Naive B cell (primary cell): ENCODE measurements around the gene RNU1-4. TPM values are rescaled to one million over a fixed set of nuclear protein-coding genes. Genes with fewer than 3 reads are reported as not detected.
A peak's percentile ranks its signal among the peaks of the same experiment; 100 is the strongest.
"Not testable (repeated sequence)": the region's sequence is repeated elsewhere in the genome, so short reads cannot be mapped to it uniquely, and the experiment has no call there.

Experiments
- ATAC-seq, 2 donors: fragments of 150-1000 bp; cut with Tn5 transposase; 2 replicates each; pipeline ENCODE4 v1.10.0; 2021; ENCODE audit warnings: low read depth in 2 of 2, mild to moderate bottlenecking in 2 of 2, moderate library complexity in 2 of 2
- DNase-seq: peaks from one replicate; pipeline ENCODE4 v3.0.0; 2022
- H3K27ac Mint-ChIP-seq, 6 donors: one replicate each; pipeline ENCODE4 v1.8.0; 2020 to 2022; ENCODE audit warnings: mild to moderate bottlenecking in 6 of 6, mixed read lengths in 6 of 6, moderate library complexity in 5 of 6, inconsistent platforms in 2 of 6
- H3K27me3 Mint-ChIP-seq, 3 donors: one replicate each; pipeline ENCODE4 v1.8.0; 2021 to 2022; ENCODE audit warnings: mixed read lengths in 3 of 3, mild to moderate bottlenecking in 1 of 3
- H3K36me3 Mint-ChIP-seq, 2 donors: one replicate each; pipeline ENCODE4 v1.8.0; 2020 to 2022; ENCODE audit warnings: mixed read lengths in 2 of 2, inconsistent platforms in 1 of 2, mild to moderate bottlenecking in 1 of 2
- H3K4me1 Mint-ChIP-seq, 3 donors: one replicate each; pipeline ENCODE4 v1.8.0; 2020 to 2022; ENCODE audit warnings: mixed read lengths in 3 of 3, inconsistent platforms in 1 of 3, mild to moderate bottlenecking in 1 of 3, moderate library complexity in 1 of 3
- H3K4me3 Mint-ChIP-seq, 8 donors: one replicate each; pipeline ENCODE4 v1.8.0; 2020 to 2022; ENCODE audit warnings: mild to moderate bottlenecking in 8 of 8, mixed read lengths in 8 of 8, moderate library complexity in 8 of 8, inconsistent platforms in 2 of 8
- H3K9me3 Mint-ChIP-seq, 7 donors: one replicate each; pipeline ENCODE4 v1.8.0; 2020 to 2022; ENCODE audit warnings: mixed read lengths in 7 of 7, mild to moderate bottlenecking in 5 of 7, inconsistent platforms in 2 of 7, moderate library complexity in 1 of 7
- polyA plus RNA-seq, 6 donors: library from polyadenylated mRNA; unstranded; fragments of 300-500 nt; fragmentation: Illumina TruSeq; gene quantifications; one replicate each; pipeline ENCODE4 v1.2.3, GENCODE V29; 2021; ENCODE audit warnings: low read depth in 6 of 6

RNU1-4 gene
- polyA plus RNA-seq, 6 donors from 2014 or later = 27.4 to 56.9 (median 45.9) TPM; not detected in 2

DNA sequence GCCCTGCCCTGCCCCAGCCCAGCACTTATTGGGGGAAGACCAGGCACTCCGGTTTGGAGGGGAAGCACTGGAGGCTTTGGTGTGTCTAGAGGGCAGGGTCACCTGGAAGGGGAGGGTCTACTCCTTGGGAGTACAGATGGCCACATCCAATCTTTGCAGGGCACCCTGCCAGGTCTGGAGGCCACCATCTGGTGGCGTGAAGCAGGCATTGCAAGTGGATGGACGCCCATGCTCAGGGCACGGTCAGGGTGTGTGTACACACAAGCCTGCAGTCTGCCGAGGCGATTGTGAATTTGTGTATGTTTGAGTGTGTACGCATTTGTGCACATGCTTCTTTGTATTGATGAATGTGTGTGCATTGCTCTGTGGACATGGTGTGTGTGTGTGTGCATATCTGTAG, 37.2 kb upstream of the RNU1-4 start:
- ATAC-seq = peak in 1 of 2 donors; percentile 18
- H3K27ac Mint-ChIP-seq, H3K27me3 Mint-ChIP-seq, H3K4me1 Mint-ChIP-seq, H3K36me3 Mint-ChIP-seq, DNase-seq, H3K4me3 Mint-ChIP-seq, H3K9me3 Mint-ChIP-seq: not testable (repeated sequence)

DNA sequence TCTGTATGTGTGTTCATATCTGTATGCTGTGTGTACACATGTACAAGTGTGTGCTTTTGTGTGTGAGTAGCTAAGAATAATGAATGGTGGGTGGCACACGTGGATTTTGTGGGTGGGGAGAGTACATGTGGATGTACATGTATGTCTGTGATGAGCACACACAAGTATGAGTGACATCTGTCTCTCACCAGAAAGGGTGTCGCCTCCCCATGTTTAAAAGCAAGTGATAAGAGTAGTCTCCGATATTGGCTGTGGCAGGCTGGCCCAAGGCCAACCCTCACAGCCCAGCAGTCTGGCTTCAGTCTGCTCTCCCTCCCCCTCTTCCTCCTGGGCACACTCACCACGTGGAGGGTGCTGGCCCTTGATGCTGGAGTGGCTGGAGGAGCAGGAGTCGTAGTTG, 36.7 kb upstream of the RNU1-4 start:
- not testable (repeated sequence) for H3K36me3 Mint-ChIP-seq, ATAC-seq, H3K27ac Mint-ChIP-seq, H3K27me3 Mint-ChIP-seq, H3K4me1 Mint-ChIP-seq, H3K4me3 Mint-ChIP-seq, DNase-seq, H3K9me3 Mint-ChIP-seq

DNA sequence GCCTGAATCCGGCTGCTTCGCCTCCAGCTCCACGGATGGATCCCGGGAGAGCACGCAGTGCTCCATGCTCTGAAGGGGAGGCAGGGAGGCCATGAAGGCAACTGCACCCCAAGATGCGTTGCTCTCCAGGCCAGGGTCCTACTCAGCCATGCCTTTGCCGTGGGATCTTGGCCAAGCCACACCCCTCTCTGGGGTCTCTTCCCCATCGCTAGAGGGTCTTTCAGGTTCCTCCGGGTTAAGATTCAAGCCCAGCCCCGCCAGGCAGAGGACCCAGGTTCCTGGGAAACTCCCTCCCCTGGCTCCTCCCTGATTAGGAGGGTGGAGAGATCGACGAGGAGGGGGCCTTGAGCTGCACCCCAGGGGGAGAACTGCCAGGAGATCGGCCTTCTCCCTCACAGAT, 36.2 kb upstream of the RNU1-4 start:
- not testable (repeated sequence) for ATAC-seq, H3K4me1 Mint-ChIP-seq, H3K9me3 Mint-ChIP-seq, H3K4me3 Mint-ChIP-seq, H3K27me3 Mint-ChIP-seq, H3K36me3 Mint-ChIP-seq, H3K27ac Mint-ChIP-seq, DNase-seq

DNA sequence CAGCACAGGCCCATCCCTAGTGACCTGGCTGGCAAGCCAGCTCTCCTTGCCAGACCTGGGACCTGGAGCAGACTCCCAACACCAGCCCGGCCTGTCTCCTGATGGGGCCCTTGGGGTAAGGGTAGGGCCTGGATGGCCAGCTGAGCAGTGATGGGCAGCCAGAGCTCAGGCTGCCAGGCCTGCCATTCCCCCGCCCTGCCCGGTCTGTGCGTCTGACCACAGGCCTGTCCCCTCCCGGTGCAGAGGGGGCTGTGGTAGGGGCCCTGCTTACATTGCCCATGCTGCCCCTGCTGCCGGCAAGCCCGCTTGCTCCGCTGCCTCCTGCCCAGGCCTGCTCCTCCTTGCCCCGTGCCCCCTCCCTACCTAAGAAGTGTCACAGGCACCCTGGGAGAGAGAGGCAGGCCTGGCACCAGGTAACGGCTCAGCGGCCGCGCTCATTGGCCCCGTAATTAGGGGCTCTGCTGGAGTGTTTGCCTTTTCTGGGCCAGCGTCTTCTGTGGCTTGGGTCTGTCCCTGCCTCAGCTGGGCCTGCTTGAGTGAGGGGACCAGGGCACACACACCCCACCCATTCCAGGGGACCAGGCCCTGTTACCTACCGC, 35.7 kb upstream of the RNU1-4 start:
- DNase-seq, H3K36me3 Mint-ChIP-seq, ATAC-seq, H3K27me3 Mint-ChIP-seq, H3K9me3 Mint-ChIP-seq, H3K4me3 Mint-ChIP-seq, H3K4me1 Mint-ChIP-seq, H3K27ac Mint-ChIP-seq: not testable (repeated sequence)

DNA sequence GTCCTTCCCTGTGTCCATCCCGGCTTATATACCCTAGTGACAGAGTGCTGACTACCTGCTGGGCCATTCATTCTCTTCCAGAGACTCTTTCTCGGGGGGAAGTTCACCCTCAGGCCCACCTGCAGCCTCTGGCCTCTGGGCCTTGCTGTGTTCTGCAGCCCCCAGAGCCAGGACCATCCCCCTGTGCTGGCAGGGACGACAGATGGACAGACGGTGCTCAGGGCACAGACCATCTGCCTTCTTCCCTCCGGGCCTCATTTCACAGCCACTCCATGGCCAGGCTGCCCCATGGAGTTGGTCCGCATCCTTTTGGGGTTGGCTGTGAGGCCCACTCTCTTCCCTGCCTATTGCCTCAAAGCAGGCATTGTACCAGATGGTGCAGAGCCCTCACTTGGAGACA, 34.0 kb upstream of the RNU1-4 start:
- H3K4me1 Mint-ChIP-seq, H3K9me3 Mint-ChIP-seq, H3K36me3 Mint-ChIP-seq, ATAC-seq, H3K27me3 Mint-ChIP-seq, H3K27ac Mint-ChIP-seq, H3K4me3 Mint-ChIP-seq, DNase-seq: not testable (repeated sequence)

DNA sequence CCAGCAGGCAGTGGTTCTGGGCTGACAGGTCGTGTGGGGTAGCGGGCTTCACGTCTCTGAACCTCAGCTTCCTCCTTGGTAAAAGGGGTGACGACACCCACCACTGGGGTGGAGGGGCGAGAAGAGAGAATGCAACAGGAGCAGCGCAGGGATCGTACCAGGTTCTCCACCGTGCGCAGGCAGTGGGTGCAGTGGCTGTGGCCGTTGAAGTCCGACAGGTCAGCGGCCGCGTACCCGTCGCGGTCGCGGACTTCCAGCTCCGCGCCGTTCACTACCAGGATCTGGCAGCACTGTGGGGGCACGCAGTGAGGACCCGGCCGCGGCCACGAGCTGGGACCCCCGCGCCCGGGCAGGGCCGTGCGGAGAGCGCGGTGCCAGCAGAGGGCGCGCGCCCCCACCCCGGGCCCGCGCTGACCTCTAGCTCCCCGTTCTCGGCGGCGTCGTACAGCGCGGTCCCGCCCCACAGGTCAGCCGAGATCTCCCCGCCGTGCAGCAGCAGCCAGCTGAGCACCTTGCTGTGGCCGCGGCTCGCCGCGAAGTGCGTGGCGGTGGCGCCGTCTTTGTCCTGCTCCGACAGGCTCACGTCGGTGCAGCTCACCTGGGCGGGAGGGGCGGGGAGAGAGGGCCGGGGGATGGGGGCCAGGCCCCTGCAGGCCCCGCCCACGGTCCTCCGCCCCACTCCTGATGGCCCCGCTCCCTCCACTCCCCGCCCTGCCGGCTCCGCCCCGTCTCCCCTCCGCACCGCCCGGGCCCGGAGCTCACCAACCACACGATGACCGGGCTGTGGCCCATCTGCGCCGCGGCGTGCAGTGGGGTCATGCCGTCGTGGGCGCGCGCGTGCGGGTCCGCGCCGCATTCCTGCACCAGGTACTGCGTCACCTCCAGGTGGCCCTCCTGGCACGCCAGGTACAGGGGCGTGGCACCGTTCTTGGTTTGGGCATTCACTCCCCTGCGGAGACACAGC, 32.9 kb upstream of the RNU1-4 start:
- peak overlapping the region in 5 of 8 donors; percentile 24 to 80 (median 64) for H3K4me3 Mint-ChIP-seq
- not testable (repeated sequence) for H3K4me1 Mint-ChIP-seq, H3K9me3 Mint-ChIP-seq, H3K27ac Mint-ChIP-seq, H3K36me3 Mint-ChIP-seq, H3K27me3 Mint-ChIP-seq
- peak; percentile 39 for DNase-seq
- ATAC-seq = peak; percentile 54 to 56

DNA sequence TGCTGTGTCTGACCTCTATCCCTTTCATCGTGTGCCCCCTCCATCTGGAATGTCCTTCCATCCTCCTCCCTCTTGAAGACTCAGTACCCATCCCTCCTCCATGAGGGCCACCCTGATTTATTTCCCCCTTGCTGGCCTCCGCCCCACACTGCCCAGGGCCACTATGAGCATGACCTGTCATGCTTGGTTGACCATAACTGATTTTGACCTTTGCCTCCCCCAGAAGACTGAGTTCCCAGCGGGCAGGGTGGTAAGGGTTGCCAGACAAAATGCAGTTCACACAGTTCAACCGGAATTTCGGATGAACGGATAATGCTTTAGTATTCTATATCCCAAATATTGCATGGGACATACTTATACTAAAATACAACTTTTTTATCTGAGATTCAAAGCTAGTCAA, 31.6 kb upstream of the RNU1-4 start:
- H3K27me3 Mint-ChIP-seq, DNase-seq, H3K36me3 Mint-ChIP-seq, H3K9me3 Mint-ChIP-seq, ATAC-seq, H3K27ac Mint-ChIP-seq, H3K4me1 Mint-ChIP-seq: not testable (repeated sequence)
- peak overlapping the region in 1 of 8 donors; percentile 41 for H3K4me3 Mint-ChIP-seq

DNA sequence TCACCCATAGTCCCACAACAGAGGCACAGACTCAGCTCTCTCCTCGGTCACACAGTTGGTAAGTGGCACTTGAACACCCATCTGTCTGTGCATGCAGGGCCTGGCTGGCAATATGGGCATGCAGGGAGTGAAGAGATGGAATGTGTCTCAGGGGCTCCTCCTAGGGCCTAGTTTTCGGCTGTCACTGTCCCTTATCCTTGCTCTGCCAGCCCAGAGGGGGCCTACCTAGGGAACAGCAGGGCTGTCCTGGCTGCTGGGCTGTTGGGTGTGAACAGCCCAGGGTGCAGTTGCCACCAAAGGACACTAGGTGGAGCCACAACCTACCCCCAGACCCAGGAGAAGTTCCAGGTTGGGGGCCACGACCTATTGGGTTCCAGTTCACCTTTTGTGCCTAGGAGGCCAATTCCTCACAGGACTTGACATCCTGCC, 30.6 kb upstream of the RNU1-4 start:
- H3K9me3 Mint-ChIP-seq, H3K36me3 Mint-ChIP-seq, H3K4me1 Mint-ChIP-seq, H3K27ac Mint-ChIP-seq, H3K27me3 Mint-ChIP-seq: not testable (repeated sequence)
- H3K4me3 Mint-ChIP-seq = peak overlapping the region in 2 of 8 donors; percentile 18 to 46
- ATAC-seq = peak; percentile 77 to 80
- DNase-seq = peak; percentile 65

DNA sequence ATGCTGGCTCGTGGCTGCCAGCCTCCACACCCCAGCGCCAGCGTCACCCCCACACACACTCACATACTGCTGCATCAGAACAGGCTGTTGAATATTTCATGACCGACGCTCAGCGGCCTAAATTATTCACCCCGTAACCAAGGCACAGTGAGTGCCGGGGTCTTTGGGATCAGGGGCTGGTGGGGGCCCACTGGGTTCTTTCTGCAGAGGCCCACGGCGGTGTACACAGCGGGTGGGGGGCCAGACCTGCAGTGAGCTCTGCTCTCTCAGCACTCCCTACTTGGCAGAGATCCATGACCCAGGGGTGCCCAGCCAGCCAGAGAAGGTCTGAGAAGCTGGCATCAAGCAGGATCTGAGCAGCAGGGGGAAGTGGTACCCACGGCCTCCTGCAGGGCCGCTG, 29.7 kb upstream of the RNU1-4 start:
- not testable (repeated sequence) for ATAC-seq, DNase-seq, H3K27ac Mint-ChIP-seq, H3K4me1 Mint-ChIP-seq, H3K9me3 Mint-ChIP-seq, H3K4me3 Mint-ChIP-seq, H3K36me3 Mint-ChIP-seq, H3K27me3 Mint-ChIP-seq

DNA sequence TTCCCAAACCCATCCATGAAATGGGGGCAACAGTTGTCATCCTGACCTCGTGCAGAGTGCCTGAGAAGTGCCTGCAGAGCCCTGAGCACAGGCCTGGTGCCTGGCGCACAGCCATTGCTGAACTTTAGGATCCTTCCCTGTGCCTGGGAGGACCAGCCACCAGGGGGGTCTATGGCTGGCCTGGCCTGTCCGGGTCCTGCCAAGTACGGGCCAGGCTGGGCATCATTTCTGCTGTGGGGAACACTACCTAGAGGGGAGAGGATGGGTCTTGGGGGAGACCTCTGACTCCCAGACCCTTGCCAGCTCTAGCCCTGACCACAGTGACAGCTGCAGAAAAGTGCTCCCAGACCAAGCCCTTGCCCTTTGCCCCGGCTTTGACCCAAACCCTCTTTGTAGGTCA, 28.2 kb upstream of the RNU1-4 start:
- not testable (repeated sequence) for DNase-seq, ATAC-seq, H3K27me3 Mint-ChIP-seq, H3K4me1 Mint-ChIP-seq, H3K27ac Mint-ChIP-seq, H3K36me3 Mint-ChIP-seq, H3K9me3 Mint-ChIP-seq
- H3K4me3 Mint-ChIP-seq = peak overlapping the region in 1 of 8 donors; percentile 64

DNA sequence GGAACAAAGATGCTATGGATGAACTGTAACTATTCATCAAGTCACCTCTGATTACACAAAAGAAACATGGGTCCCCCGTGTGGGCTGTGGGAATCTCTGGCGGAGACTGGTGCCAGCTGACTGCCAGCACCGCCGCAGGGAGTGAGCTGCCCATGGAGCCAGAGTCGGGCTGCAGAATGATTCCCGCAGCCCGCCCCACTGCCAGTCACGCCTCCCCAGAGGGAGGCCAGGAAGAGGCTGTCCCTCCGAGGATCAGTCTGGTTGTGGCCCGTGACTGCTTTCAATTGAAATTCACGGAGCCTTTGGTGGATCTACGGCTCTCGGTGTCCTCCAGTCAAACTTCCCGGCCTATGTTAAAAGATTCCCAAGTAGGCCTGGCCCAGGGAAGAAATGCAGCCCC, 27.7 kb upstream of the RNU1-4 start:
- H3K27ac Mint-ChIP-seq, ATAC-seq, H3K36me3 Mint-ChIP-seq, H3K9me3 Mint-ChIP-seq, DNase-seq, H3K4me1 Mint-ChIP-seq, H3K4me3 Mint-ChIP-seq, H3K27me3 Mint-ChIP-seq: not testable (repeated sequence)

DNA sequence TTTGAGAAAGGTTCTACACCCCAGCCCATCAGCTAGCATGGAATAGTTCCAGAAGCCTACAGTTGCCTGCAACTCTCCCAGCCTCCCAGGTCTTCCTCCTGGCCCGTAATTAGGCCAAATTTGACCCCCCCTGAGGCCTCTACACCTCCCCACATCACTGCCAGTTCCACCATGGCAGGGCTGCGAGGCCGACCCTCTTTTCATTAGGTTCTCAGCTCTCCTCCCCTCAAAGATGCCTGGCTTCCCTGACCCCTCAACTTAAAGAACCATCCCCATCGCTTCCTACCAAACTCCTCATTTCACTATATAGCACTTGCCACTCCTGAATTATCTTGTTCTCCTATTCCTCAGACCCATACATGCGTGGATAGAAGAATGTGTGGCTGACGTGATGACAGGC, 27.3 kb upstream of the RNU1-4 start:
- DNase-seq, H3K9me3 Mint-ChIP-seq, ATAC-seq, H3K27ac Mint-ChIP-seq, H3K36me3 Mint-ChIP-seq, H3K4me3 Mint-ChIP-seq, H3K4me1 Mint-ChIP-seq: not testable (repeated sequence)
- H3K27me3 Mint-ChIP-seq = peaks cover 5 to 13% (median 12%) of the 10 kb centered on the region in 3 donors

DNA sequence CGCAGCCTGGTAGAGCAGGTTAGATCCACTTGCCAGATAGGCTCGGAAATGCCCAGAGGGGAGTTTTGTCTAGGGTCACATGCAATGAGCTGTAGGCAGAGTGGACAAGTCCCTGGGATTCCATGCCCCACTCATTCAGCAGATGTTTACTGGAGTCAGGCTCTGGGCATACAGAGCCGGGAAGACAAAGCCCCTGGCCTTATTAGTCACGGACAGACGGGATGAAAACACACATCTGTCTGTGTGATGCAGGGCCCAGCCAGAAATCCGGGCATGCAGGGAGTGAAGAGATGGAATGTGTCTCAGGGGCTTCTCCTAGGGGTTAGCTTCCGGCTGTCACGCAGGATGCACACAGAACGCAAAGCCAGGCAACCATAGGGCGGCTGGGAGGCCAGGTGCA, 26.8 kb upstream of the RNU1-4 start:
- not testable (repeated sequence) for H3K4me3 Mint-ChIP-seq, H3K4me1 Mint-ChIP-seq, DNase-seq, ATAC-seq, H3K36me3 Mint-ChIP-seq, H3K9me3 Mint-ChIP-seq
- Mint-ChIP-seq H3K27ac (peak overlapping the region in 1 of 6 donors; percentile 15), H3K27me3 (peaks cover 5 to 16% (median 14%) of the 10 kb centered on the region in 3 donors)

DNA sequence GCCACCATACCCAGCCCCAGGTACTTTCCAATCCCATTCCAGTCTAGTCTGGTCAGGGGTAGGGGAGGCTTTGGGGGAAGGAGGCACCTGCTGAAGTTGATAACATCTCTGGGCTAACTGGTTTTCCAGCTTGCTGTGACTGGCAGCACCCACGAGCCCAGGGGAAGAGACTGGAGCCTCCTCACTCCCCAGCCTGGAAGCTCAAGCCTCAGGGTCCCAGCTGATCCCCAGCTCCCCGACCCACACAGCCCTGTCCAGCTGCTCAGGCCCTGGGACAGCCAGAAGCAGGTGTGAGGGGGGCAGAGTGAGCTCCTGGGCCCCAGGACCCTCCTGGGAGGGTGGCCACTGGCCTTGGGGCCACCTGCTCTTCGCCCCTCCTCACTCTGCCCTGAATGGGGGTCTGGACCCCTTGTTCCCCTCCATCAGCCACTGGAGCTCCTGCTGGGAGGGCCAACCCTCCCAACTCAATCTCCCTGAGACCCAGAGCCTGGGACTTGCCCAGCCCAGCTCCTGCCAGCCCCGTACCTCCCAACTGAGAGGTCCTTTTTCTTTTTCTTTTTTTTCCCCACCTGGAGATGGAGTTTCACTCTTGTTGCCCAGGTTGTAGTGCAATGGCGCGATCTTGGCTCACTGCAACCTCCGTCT, 23.5 kb upstream of the RNU1-4 start:
- peaks cover 0 to 4% (median 0%) of the 10 kb centered on the region in 3 donors for H3K4me1 Mint-ChIP-seq
- peak overlapping the region in 1 of 6 donors; percentile 40 for H3K27ac Mint-ChIP-seq
- no peaks in the 10 kb centered on the region for H3K36me3 Mint-ChIP-seq
- DNase-seq (no peak), ATAC-seq (no peak)
- H3K9me3 Mint-ChIP-seq = no peaks in the 10 kb centered on the region
- no peak overlapping the region for H3K4me3 Mint-ChIP-seq
- peaks cover 9 to 34% (median 31%) of the 10 kb centered on the region in 3 donors for H3K27me3 Mint-ChIP-seq
